Ishikawa (cell line): Measurements from ENCODE around the gene FBXO41.

Experiments used
- CEBPB ChIP-seq: IDR thresholded peaks from 2 replicates; pipeline ENCODE4 v1.6.1; 2012
- CREB1 ChIP-seq: IDR thresholded peaks from 2 replicates; pipeline ENCODE4 v1.6.1; 2012; ENCODE audit warnings: low read depth
- EGR1 ChIP-seq: IDR thresholded peaks from 2 replicates; pipeline ENCODE4 v1.6.1; 2012
- EP300 ChIP-seq: IDR thresholded peaks from 2 replicates; pipeline ENCODE4 v1.6.1; 2012; ENCODE audit warnings: borderline replicate concordance
- FOXM1 ChIP-seq: IDR thresholded peaks from 2 replicates; pipeline ENCODE4 v1.6.1; 2012; ENCODE audit warnings: low read depth, borderline replicate concordance
- MAX ChIP-seq: IDR thresholded peaks from 2 replicates; pipeline ENCODE4 v1.6.1; 2012
- NFIC ChIP-seq: IDR thresholded peaks from 2 replicates; pipeline ENCODE4 v1.6.1; 2012
- RAD21 ChIP-seq: IDR thresholded peaks from 2 replicates; pipeline ENCODE4 v1.6.1; 2012; ENCODE audit warnings: low read depth
- REST ChIP-seq: IDR thresholded peaks from 2 replicates; pipeline ENCODE4 v1.6.1; 2012; ENCODE audit warnings: low read depth, mild to moderate bottlenecking
- TAF1 ChIP-seq: IDR thresholded peaks from 2 replicates; pipeline ENCODE4 v1.6.1; 2012; ENCODE audit warnings: low read depth, mild to moderate bottlenecking
- TCF12 ChIP-seq: IDR thresholded peaks from 2 replicates; pipeline ENCODE4 v1.6.1; 2012; ENCODE audit warnings: low read depth
- YY1 ChIP-seq: IDR thresholded peaks from 2 replicates; pipeline ENCODE4 v1.6.1; 2012; ENCODE audit warnings: low read depth
- ZBTB7A ChIP-seq: IDR thresholded peaks from 2 replicates; pipeline ENCODE4 v1.6.1; 2012; ENCODE audit warnings: low read depth

GRCh38 chr2:73233154-73233931, 50.9 kb downstream of the FBXO41 start, which contains the start of gene PRADC1:
- TF ChIP-seq ZBTB7A = no peak; the same call in 1 of the 2 replicates
- TF ChIP-seq TAF1 = peak; percentile 37; the same call in 1 of the 2 replicates
- TF ChIP-seq EP300 = no peak
- TF ChIP-seq NFIC = peak; percentile 19
- peak; percentile 48; the same call in 1 of the 2 replicates for TF ChIP-seq YY1
- TF ChIP-seq TCF12 = no peak
- TF ChIP-seq FOXM1 = peak; percentile 30; the same call in 1 of the 2 replicates
- no peak for TF ChIP-seq RAD21
- TF ChIP-seq MAX = peak; percentile 83; the same call in 1 of the 2 replicates
- no peak for TF ChIP-seq REST
- no peak for TF ChIP-seq CEBPB
- TF ChIP-seq EGR1 = peak; percentile 85
- peak; percentile 55 for TF ChIP-seq CREB1
